Measurements from ENCODE around the gene MAML2.
"Not testable (repeated sequence)": the region's sequence is repeated elsewhere in the genome, so short reads cannot be mapped to it uniquely, and the experiment has no call there.

MAML2 gene

GRCh38 chr11:96294289-96294688, 48.7 kb downstream of the MAML2 start:
- no peak for DNase-seq (ENCODE audit: extremely low read depth in 1 of 2, low read depth in 1 of 2)

- DNase-seq (ENCODE audit: extremely low read depth in 1 of 2, low read depth in 1 of 2): no peak
These were observed 49.4 kb downstream of the MAML2 start for GRCh38 chr11:96293598-96294021.

GRCh38 chr11:96293109-96293508, 49.9 kb downstream of the MAML2 start:
- DNase-seq (ENCODE audit: extremely low read depth in 1 of 2, low read depth in 1 of 2): no peak

- no peak for DNase-seq (ENCODE audit: extremely low read depth in 1 of 2, low read depth in 1 of 2)
These were observed 50.5 kb downstream of the MAML2 start for GRCh38 chr11:96292291-96293010.

GRCh38 chr11:96290631-96291030, 52.4 kb downstream of the MAML2 start:
- no peak for DNase-seq (ENCODE audit: extremely low read depth in 1 of 2, low read depth in 1 of 2)

- DNase-seq (ENCODE audit: extremely low read depth in 1 of 2, low read depth in 1 of 2): no peak
These were observed 53.0 kb downstream of the MAML2 start for GRCh38 chr11:96290031-96290430.

- DNase-seq (ENCODE audit: extremely low read depth in 1 of 2, low read depth in 1 of 2): no peak
These were observed 54.1 kb downstream of the MAML2 start for GRCh38 chr11:96288915-96289314.

- no peak for DNase-seq (ENCODE audit: extremely low read depth in 1 of 2, low read depth in 1 of 2)
These were observed 55.1 kb downstream of the MAML2 start for GRCh38 chr11:96287822-96288439.

- not testable (repeated sequence) for DNase-seq (ENCODE audit: extremely low read depth in 1 of 2, low read depth in 1 of 2)
These were observed 57.0 kb downstream of the MAML2 start for GRCh38 chr11:96285985-96286384.

- no peak for DNase-seq (ENCODE audit: extremely low read depth in 1 of 2, low read depth in 1 of 2)
These were observed 58.1 kb downstream of the MAML2 start for GRCh38 chr11:96284917-96285316.

GRCh38 chr11:96284401-96284800, 58.6 kb downstream of the MAML2 start:
- DNase-seq (ENCODE audit: extremely low read depth in 1 of 2, low read depth in 1 of 2): no peak

GRCh38 chr11:96282625-96283220, 60.3 kb downstream of the MAML2 start:
- no peak for DNase-seq (ENCODE audit: extremely low read depth in 1 of 2, low read depth in 1 of 2)

GRCh38 chr11:96280444-96280843, 62.6 kb downstream of the MAML2 start:
- DNase-seq (ENCODE audit: extremely low read depth in 1 of 2, low read depth in 1 of 2): no peak

GRCh38 chr11:96279896-96280290, 63.1 kb downstream of the MAML2 start:
- DNase-seq (ENCODE audit: extremely low read depth in 1 of 2, low read depth in 1 of 2): no peak

GRCh38 chr11:96279018-96279895, 63.7 kb downstream of the MAML2 start:
- DNase-seq (ENCODE audit: extremely low read depth in 1 of 2, low read depth in 1 of 2): no peak

- no peak for DNase-seq (ENCODE audit: extremely low read depth in 1 of 2, low read depth in 1 of 2)
These were observed 64.7 kb downstream of the MAML2 start for GRCh38 chr11:96278039-96278897.

- no peak for DNase-seq (ENCODE audit: extremely low read depth in 1 of 2, low read depth in 1 of 2)
These were observed 65.3 kb downstream of the MAML2 start for GRCh38 chr11:96277696-96278038.

- no peak for DNase-seq (ENCODE audit: extremely low read depth in 1 of 2, low read depth in 1 of 2)
These were observed 66.2 kb downstream of the MAML2 start for GRCh38 chr11:96276836-96277235.

GRCh38 chr11:96275801-96276594, 67.0 kb downstream of the MAML2 start:
- no peak for DNase-seq (ENCODE audit: extremely low read depth in 1 of 2, low read depth in 1 of 2)

- no peak for DNase-seq (ENCODE audit: extremely low read depth in 1 of 2, low read depth in 1 of 2)
These were observed 69.5 kb downstream of the MAML2 start for GRCh38 chr11:96273507-96273906.
